HepG2 (cell line): ENCODE measurements around the gene MRRF. TPM values are rescaled to one million over a fixed set of nuclear protein-coding genes. Genes with fewer than 3 reads are reported as not detected.

Experiments used
- ATAC-seq: fragments of 200-7000 bp; cut with Tn5 transposase; 3 replicates; pipeline ENCODE4 v1.9.1; 2020; ENCODE audit warnings: mild to moderate bottlenecking, moderate library complexity
- BruUV-seq: library from RNA; stranded (reverse); fragments of 400-500 nt; replicated peaks from 2 replicates; lab custom pipeline; 2021; lab: Mats Ljungman, UMichigan
- CTCF ChIA-PET: fragments of 300-600 bp; formaldehyde crosslinking; extraction: SDS; loops from one replicate; lab custom pipeline; 2021; ENCODE audit warnings: low total read pairs, inconsistent platforms, low intra/inter-chr PET ratio; lab: Yijun Ruan, JAX
- POLR2A ChIA-PET: fragments of 350-600 bp; sonication (Branson Sonifier 250); formaldehyde crosslinking; loops from one replicate; lab custom pipeline; 2020; ENCODE audit warnings: antibody characterized with exemption, inconsistent platforms; lab: Yijun Ruan, JAX
- DNase-seq: peaks from one replicate; pipeline ENCODE4 v3.0.0-alpha.2; 2015; ENCODE audit warnings: low spot score
- FAIRE-seq: peaks from 3 replicates; lab custom pipeline; 2011; peaks lifted over from hg19 to GRCh38; lab: Jason Lieb, UNC
- H2AFZ ChIP-seq: one replicate; pipeline ENCODE4 v1.6.1; 2011; ENCODE audit warnings: low read length, inconsistent platforms
- H3K27ac ChIP-seq: fragments of 300-600 bp; 3 replicates; pipeline ENCODE4 v1.8.0; 2011; ENCODE audit warnings: mixed run types, mild to moderate bottlenecking, mixed read lengths, low read length, inconsistent platforms; ENCODE audit not compliant: insufficient read depth; ENCODE audit errors: extremely low read length
- H3K27me3 ChIP-seq, 2 experiments: fragments of 200-600 bp in 1 of 2; 2 replicates in 1 of 2; 3 replicates in 1 of 2; pipeline versions ENCODE4 v1.6.0 to v1.8.0; 2011; ENCODE audit warnings: low read length in 2 of 2, mild to moderate bottlenecking in 2 of 2, moderate library complexity in 2 of 2, inconsistent platforms in 1 of 2; ENCODE audit not compliant: insufficient read depth in 2 of 2, control insufficient read depth in 1 of 2
- H3K36me3 ChIP-seq, 2 experiments: fragments of 200-600 bp in 1 of 2; replicated peaks in 1 of 2; 2 replicates in 1 of 2; 3 replicates in 1 of 2; pipeline versions ENCODE4 v1.5.1 to v1.8.0; 2011; ENCODE audit warnings: low read length in 2 of 2, inconsistent platforms in 1 of 2; ENCODE audit not compliant: insufficient read depth in 2 of 2, control insufficient read depth in 1 of 2
- H3K4me1 ChIP-seq: 2 replicates; pipeline ENCODE4 v1.5.1; 2012; ENCODE audit warnings: low read length, inconsistent platforms; ENCODE audit not compliant: insufficient read depth
- H3K4me2 ChIP-seq: 2 replicates; pipeline ENCODE4 v1.6.0; 2011; ENCODE audit warnings: low read depth, low read length, inconsistent platforms
- H3K4me3 ChIP-seq, 3 experiments: fragments of 200-600 bp in 1 of 3; sonication (generic), shearing (Covaris generic) in 1 of 3; replicated peaks in 1 of 3; 2 replicates each; pipeline ENCODE4 v1.5.1; 2011 to 2016; ENCODE audit warnings: low read length in 3 of 3, inconsistent platforms in 2 of 3, low read depth in 2 of 3, mild to moderate bottlenecking in 2 of 3, control low read depth in 1 of 3, mixed read lengths in 1 of 3; ENCODE audit not compliant: insufficient read depth in 1 of 3
- H3K79me2 ChIP-seq: one replicate; pipeline ENCODE4 v1.6.1; 2011; ENCODE audit warnings: low read length, inconsistent platforms; ENCODE audit not compliant: insufficient read depth
- H3K9ac ChIP-seq: 2 replicates; pipeline ENCODE4 v1.6.0; 2011; ENCODE audit warnings: mild to moderate bottlenecking, low read depth, low read length, inconsistent platforms; ENCODE audit not compliant: insufficient read depth
- H3K9me3 ChIP-seq: 2 replicates; pipeline ENCODE4 v1.5.1; 2012; ENCODE audit warnings: mild to moderate bottlenecking, low read length
- H4K20me1 ChIP-seq: 2 replicates; pipeline ENCODE4 v1.6.0; 2011; ENCODE audit warnings: inconsistent platforms, mild to moderate bottlenecking, low read length, moderate library complexity; ENCODE audit not compliant: insufficient read depth
- GZF1 ChIP-seq: sonication (generic); formaldehyde crosslinking; IDR thresholded peaks from 2 replicates; pipeline ENCODE4 v1.5.1; 2020; ENCODE audit warnings: mild to moderate bottlenecking, missing genetic modification reagents
- NFE2L2 ChIP-seq: fragments of 150-350 bp; IDR thresholded peaks from 2 replicates; pipeline ENCODE4 v1.6.1; 2014; ENCODE audit warnings: low read length
- NFIB ChIP-seq: sonication (generic); formaldehyde crosslinking; IDR thresholded peaks from 2 replicates; pipeline ENCODE4 v1.9.0; 2021; ENCODE audit warnings: missing genetic modification reagents, mild to moderate bottlenecking, borderline replicate concordance
- RBM39 ChIP-seq: fragments of 200-400 bp; formaldehyde crosslinking; IDR thresholded peaks from one replicate; pipeline ENCODE4 v1.6.1; 2018; ENCODE audit warnings: antibody characterized with exemption, mild to moderate bottlenecking, low read depth, low read length; ENCODE audit not compliant: poor library complexity, severe bottlenecking
- ZNF451 ChIP-seq: sonication (generic); formaldehyde crosslinking; IDR thresholded peaks from 2 replicates; pipeline ENCODE4 v1.5.0; 2020; ENCODE audit warnings: mild to moderate bottlenecking, missing genetic modification reagents
- ZNF687 ChIP-seq: sonication (generic); formaldehyde crosslinking; IDR thresholded peaks from 2 replicates; pipeline ENCODE4 v1.5.1; 2020; ENCODE audit warnings: mild to moderate bottlenecking, missing genetic modification reagents, moderate library complexity
- ZNF720 ChIP-seq: sonication (generic); formaldehyde crosslinking; IDR thresholded peaks from 2 replicates; pipeline ENCODE4 v1.4.0; 2020; ENCODE audit warnings: missing genetic modification reagents
- WGBS: methylation state at CpG from one replicate; pipeline ENCODE4 v1.1.6; 2017; ENCODE audit warnings: low lambda C conversion rate; 5-methylcytosine and 5-hydroxymethylcytosine counted together
- in situ Hi-C: cut with HindIII; loops from 2 replicates; pipeline ENCODE4 v1.10.0; 2017; ENCODE audit warnings: low pct_unique_long_range_greater_than_20kb; ENCODE audit not compliant: extremely low pct_ligation_motif_present
- intact Hi-C: fragments of 100-400 bp; cut with micrococcal nuclease; formaldehyde crosslinking; loops from one replicate; pipeline ENCODE4 v1.10.0; 2022; ENCODE audit not compliant: unreplicated experiment
- polyA plus RNA-seq, 8 experiments: library from polyadenylated mRNA; depleted of rRNA in 3 of 8; stranded (reverse) in 7 of 8; unstranded in 1 of 8; fragments of >200 nt; fragmentation: Illumina TruSeq in 4 of 8; extraction: Trizol in 4 of 8; gene quantifications; 2 replicates each; pipeline versions ENCODE4 v1.2.1 to v1.2.3, GENCODE V29; 2011 to 2016; ENCODE audit warnings: low read depth in 4 of 8, missing spikeins in 1 of 8, mixed read lengths in 1 of 8; ENCODE audit not compliant: insufficient read depth in 1 of 8
- total RNA-seq, 5 experiments: library from RNA; depleted of rRNA; stranded (reverse); fragments of >200 nt; fragmentation: Illumina TruSeq; extraction: Trizol; gene quantifications; 2 replicates each; pipeline ENCODE4 v1.2.3, GENCODE V29; 2016; ENCODE audit warnings: low read depth in 1 of 5
- TF ChIP-seq, protein P1 (sequence below): sonication (generic); formaldehyde crosslinking; IDR thresholded peaks from 2 replicates; pipeline ENCODE4 v1.5.0; 2020; ENCODE audit warnings: mild to moderate bottlenecking, missing genetic modification reagents, borderline replicate concordance

MRRF gene
- total and polyA plus RNA-seq, 2 of the 13 experiments (the other 11 are each of a cell fraction or from before 2014, with no cell fraction given): 37.3 to 44.3 TPM

DNA sequence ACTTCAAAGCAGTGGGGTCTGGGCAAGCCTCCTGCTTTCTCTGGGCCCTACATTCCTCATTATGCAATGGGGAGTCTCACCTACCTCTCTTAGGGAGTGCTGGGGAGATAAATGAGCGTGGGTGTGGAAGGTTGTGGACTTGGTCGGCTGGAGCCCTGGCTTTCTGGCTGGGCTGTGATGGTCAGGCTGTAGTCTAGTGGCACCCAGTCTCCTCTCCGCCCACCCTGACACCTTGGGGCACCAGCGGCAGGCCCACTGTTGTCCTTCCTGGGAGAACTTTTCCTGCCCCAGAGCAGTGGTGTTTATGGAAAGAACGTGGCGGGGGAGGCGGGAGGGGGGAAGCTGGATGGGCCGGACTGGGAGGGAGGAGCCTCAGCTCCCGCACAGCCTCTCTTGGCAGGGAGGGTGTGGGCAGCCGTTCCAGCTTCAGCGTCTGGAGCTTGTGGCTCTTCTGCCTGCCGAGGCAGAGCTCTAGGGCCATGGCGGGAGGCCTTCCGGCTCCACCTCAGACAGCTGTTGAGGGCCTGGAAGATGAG lies 110.3 kb downstream of the MRRF start:
- peaks cover 26% of the 10 kb centered on the region for H3K4me1 ChIP-seq
- WGBS: 7% methylated on average over 10 of the region's 14 CpGs
- no peak overlapping the region for H2AFZ ChIP-seq
- H3K9ac ChIP-seq: no peak overlapping the region
- in situ Hi-C loops: loop anchor here (25.0 kb wide), 1 partner anchor 437 kb away; the partner anchor contains the start of gene OR1K1
- ChIA-PET CTCF (no interaction called here), POLR2A (no interaction called here)
- H3K4me3 ChIP-seq: no peak overlapping the region; a peak in 1 of 6 replicates
- intact Hi-C loops: no loop called here
- H4K20me1 ChIP-seq: no peaks in the 10 kb centered on the region
- H3K27ac ChIP-seq: no peak overlapping the region
- FAIRE-seq: no peak
- no peaks in the 10 kb centered on the region for H3K36me3 ChIP-seq
- H3K4me2 ChIP-seq: peak overlapping the region; percentile 49; the same call in 1 of the 2 replicates
- DNase-seq: no peak
- peak; percentile 43 for ATAC-seq
- H3K27me3 ChIP-seq: peaks cover 0 to 18% of the 10 kb centered on the region in 2 experiments
- no peaks in the 10 kb centered on the region for H3K79me2 ChIP-seq
- no peak for TF ChIP-seq NFE2L2
- no peak for TF ChIP-seq RBM39
- peak; percentile 16; the same call in 1 of the 2 replicates for TF ChIP-seq ZNF687 (CRISPR knock-in tag)
- TF ChIP-seq, protein P1, sequence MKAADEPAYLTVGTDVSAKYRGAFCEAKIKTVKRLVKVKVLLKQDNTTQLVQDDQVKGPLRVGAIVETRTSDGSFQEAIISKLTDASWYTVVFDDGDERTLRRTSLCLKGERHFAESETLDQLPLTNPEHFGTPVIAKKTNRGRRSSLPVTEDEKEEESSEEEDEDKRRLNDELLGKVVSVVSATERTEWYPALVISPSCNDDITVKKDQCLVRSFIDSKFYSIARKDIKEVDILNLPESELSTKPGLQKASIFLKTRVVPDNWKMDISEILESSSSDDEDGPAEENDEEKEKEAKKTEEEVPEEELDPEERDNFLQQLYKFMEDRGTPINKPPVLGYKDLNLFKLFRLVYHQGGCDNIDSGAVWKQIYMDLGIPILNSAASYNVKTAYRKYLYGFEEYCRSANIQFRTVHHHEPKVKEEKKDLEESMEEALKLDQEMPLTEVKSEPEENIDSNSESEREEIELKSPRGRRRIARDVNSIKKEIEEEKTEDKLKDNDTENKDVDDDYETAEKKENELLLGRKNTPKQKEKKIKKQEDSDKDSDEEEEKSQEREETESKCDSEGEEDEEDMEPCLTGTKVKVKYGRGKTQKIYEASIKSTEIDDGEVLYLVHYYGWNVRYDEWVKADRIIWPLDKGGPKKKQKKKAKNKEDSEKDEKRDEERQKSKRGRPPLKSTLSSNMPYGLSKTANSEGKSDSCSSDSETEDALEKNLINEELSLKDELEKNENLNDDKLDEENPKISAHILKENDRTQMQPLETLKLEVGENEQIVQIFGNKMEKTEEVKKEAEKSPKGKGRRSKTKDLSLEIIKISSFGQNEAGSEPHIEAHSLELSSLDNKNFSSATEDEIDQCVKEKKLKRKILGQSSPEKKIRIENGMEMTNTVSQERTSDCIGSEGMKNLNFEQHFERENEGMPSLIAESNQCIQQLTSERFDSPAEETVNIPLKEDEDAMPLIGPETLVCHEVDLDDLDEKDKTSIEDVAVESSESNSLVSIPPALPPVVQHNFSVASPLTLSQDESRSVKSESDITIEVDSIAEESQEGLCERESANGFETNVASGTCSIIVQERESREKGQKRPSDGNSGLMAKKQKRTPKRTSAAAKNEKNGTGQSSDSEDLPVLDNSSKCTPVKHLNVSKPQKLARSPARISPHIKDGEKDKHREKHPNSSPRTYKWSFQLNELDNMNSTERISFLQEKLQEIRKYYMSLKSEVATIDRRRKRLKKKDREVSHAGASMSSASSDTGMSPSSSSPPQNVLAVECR (CRISPR knock-in tag): no peak
- no peak for TF ChIP-seq ZNF720 (CRISPR knock-in tag)
- TF ChIP-seq NFIB (CRISPR knock-in tag): no peak
- no peak for TF ChIP-seq GZF1
- no peak for TF ChIP-seq ZNF451
- BruUV-seq: no TSS peak
- peaks cover 13% of the 10 kb centered on the region for H3K9me3 ChIP-seq
